ENCODE measurements around the gene IQCN. TPM values are rescaled to one million over a fixed set of nuclear protein-coding genes. Genes with fewer than 3 reads are reported as not detected.
A peak's percentile ranks its signal among the peaks of the same experiment; 100 is the strongest.

The IQCN gene
- total and polyA plus RNA-seq, 10 of the 15 experiments (the other 5 are each of a cell fraction or from before 2014, with no cell fraction given), result 0.01 to 0.54 (median 0.23) TPM; not detected in 3

- TF ChIP-seq RELB (IDR thresholded peaks at IDR 0.05; ENCODE audit: low read depth), result no peak
Measured at GRCh38 chr19:18257503-18258470, 16.5 kb downstream of the IQCN start (continued).

- H3K4me1 ChIP-seq (ENCODE audit: control insufficient read depth, insufficient read depth, low read length), result peaks cover 5% of the 10 kb centered on the region
- ChIA-PET SMC1A (ENCODE audit: uncharacterized antibody, unreplicated experiment) (interaction anchor here (0.7 to 7.6 kb wide), 9 partner anchors 31 to 157 kb away, joined by 3 to 121 read pairs (median 7); partner anchors contain the start of genes MPV17L2 and RAB3A), CTCF (interaction anchor here (0.9 to 8.0 kb wide), 18 partner anchors 14 to 157 kb away, joined by 3 to 213 read pairs (median 4); partner anchors contain the start of genes LSM4, MPV17L2 and RAB3A), POLR2A (interaction anchor here (1.2 to 1.7 kb wide), 5 partner anchors 9 to 63 kb away, joined by 3 to 5 read pairs (median 4); partner anchors contain the start of gene JUND), RAD21 (ENCODE audit: unreplicated experiment) (interaction anchor here (0.6 to 8.7 kb wide), 8 partner anchors 8 to 76 kb away, joined by 3 to 175 read pairs (median 12); partner anchors contain the start of genes MPV17L2 and RAB3A)
- no peaks in the 10 kb centered on the region for H4K20me1 ChIP-seq (ENCODE audit: control insufficient read depth, insufficient read depth)
- TF ChIP-seq CTCF (IDR thresholded peaks at IDR 0.05 in 2 of 3, conservative IDR thresholded peaks at IDR 0.05 in 1 of 3; ENCODE audit: control insufficient read depth in 2 of 3, extremely low read depth in 1 of 3, insufficient read depth in 1 of 3, low read depth in 3 of 3, low read length in 3 of 3) (0 out of 6 replicates have a peak, but pooled peaks of 2 of the 3 experiments have one; percentile 3 to 12), NFXL1 (IDR thresholded peaks at IDR 0.05; ENCODE audit: borderline replicate concordance) (no peak), TCF12 (IDR thresholded peaks at IDR 0.05; ENCODE audit: low read depth, low read length) (peak; percentile 85), BRCA1 (IDR thresholded peaks at IDR 0.05; ENCODE audit: low read depth, low read length) (no peak), TCF3 (IDR thresholded peaks at IDR 0.05; ENCODE audit: borderline replicate concordance, insufficient read depth, low read depth, low read length) (peak; percentile 81; the same call in 1 of the 2 replicates), SPI1 (IDR thresholded peaks at IDR 0.05; ENCODE audit: borderline replicate concordance, insufficient read depth, low read depth, low read length) (peak; percentile 56)
- H3K9ac ChIP-seq (ENCODE audit: control insufficient read depth, insufficient read depth, low read length), result no peak overlapping the region
- no peak for FAIRE-seq
- no peak overlapping the region for H3K27ac ChIP-seq (ENCODE audit: control insufficient read depth, insufficient read depth)
- intact Hi-C loops (cut with micrococcal nuclease; ENCODE audit: unreplicated experiment) (no loop called here), in situ Hi-C loops (cut with MboI) (no loop called here)
- no peak overlapping the region for H3K4me2 ChIP-seq (ENCODE audit: control insufficient read depth, insufficient read depth)
- no peak for DNase-seq (ENCODE audit: low read depth, low spot score)
- H3K36me3 ChIP-seq (ENCODE audit: control insufficient read depth in 2 of 2, insufficient read depth in 2 of 2, low read length in 1 of 2), result no peaks in the 10 kb centered on the region
- no peaks in the 10 kb centered on the region for H3K79me2 ChIP-seq (ENCODE audit: control insufficient read depth, insufficient read depth, low read length)
- no peak for ATAC-seq
- H2AFZ ChIP-seq (ENCODE audit: control insufficient read depth, low read depth, low read length), result no peak overlapping the region
- H3K27me3 ChIP-seq (replicated peaks in 1 of 2; ENCODE audit: control insufficient read depth in 2 of 2, insufficient read depth in 2 of 2, low read length in 1 of 2), result no peaks in the 10 kb centered on the region; a peak in 1 of 4 replicates
- no peak overlapping the region for H3K4me3 ChIP-seq
- 4% methylated on average over 24 of the region's 24 CpGs for WGBS (ENCODE audit: insufficient coverage, insufficient replicate concordance, low lambda C conversion rate, missing lambda C conversion rate)
- no TSS peak for BruUV-seq (replicated peaks)
- H3K9me3 ChIP-seq (replicated peaks; ENCODE audit: control insufficient read depth, insufficient read depth, low read length), result no peaks in the 10 kb centered on the region
Measured at GRCh38 chr19:18254546-18255503, 19.4 kb downstream of the IQCN start.
